Chondrocyte (in vitro differentiated cells): ENCODE results near the gene CACNB2. TPM values are rescaled to one million over a fixed set of nuclear protein-coding genes. Genes with fewer than 3 reads are reported as not detected.

Experiments used
- DNase-seq: peaks from one replicate; pipeline ENCODE4 v3.0.0; 2021; ENCODE audit warnings: mixed read lengths, low spot score
- H3K27ac Mint-ChIP-seq: one replicate; pipeline ENCODE4 v1.8.0; 2021; ENCODE audit warnings: mild to moderate bottlenecking, moderate library complexity, mixed read lengths; ENCODE audit not compliant: unreplicated experiment
- H3K27me3 Mint-ChIP-seq: 2 replicates; pipeline ENCODE4 v1.8.0; 2021; ENCODE audit warnings: low read depth, mixed read lengths
- H3K36me3 Mint-ChIP-seq: 2 replicates; pipeline ENCODE4 v1.8.0; 2021; ENCODE audit warnings: low read depth, mixed read lengths
- H3K4me1 Mint-ChIP-seq: 2 replicates; pipeline ENCODE4 v1.8.0; 2021; ENCODE audit warnings: low read depth, mild to moderate bottlenecking, mixed read lengths
- H3K4me3 Mint-ChIP-seq: one replicate; pipeline ENCODE4 v1.8.0; 2021; ENCODE audit warnings: mild to moderate bottlenecking, moderate library complexity, mixed read lengths; ENCODE audit not compliant: unreplicated experiment
- H3K9me3 Mint-ChIP-seq: 2 replicates; pipeline ENCODE4 v1.8.0; 2021; ENCODE audit warnings: low read depth, mixed read lengths
- total RNA-seq: library from RNA; stranded (reverse); gene quantifications from 3 replicates; pipeline ENCODE4 v1.2.1, GENCODE V29; 2021
- TF ChIP-seq, protein P1 (sequence below): fragments of 200-600 bp; sonication (generic); IDR thresholded peaks from 2 replicates; pipeline ENCODE4 v1.5.0; 2021; ENCODE audit warnings: antibody characterized with exemption, mild to moderate bottlenecking, moderate library complexity

CACNB2 gene
- total RNA-seq, 1 donor from 2014 or later, result 0.25 TPM

DNA sequence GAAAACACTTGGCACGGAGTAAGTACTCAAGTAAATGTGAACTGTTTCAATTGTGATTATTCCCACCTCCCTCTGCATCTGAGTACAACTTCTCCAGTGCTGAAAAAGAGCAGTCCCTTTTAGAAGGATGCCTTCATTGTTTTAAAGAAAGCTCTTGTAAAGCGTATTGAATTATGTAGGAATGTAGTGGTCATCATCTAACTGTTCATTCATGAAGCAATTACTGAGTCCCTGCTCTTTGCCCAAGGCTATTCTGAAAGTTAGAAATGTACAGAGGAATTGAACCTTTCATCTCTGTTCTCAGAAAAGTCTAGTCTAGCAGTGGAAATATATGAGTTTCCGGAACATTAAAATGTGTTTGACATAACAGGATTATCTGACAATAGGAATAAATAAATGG is 127.8 kb downstream of the CACNB2 start:
- no peak for DNase-seq
- no peaks in the 10 kb centered on the region for H3K4me1 Mint-ChIP-seq
- H3K9me3 Mint-ChIP-seq, result no peaks in the 10 kb centered on the region
- H3K4me3 Mint-ChIP-seq, result no peak overlapping the region
- no peaks in the 10 kb centered on the region for H3K36me3 Mint-ChIP-seq
- H3K27me3 Mint-ChIP-seq, result peaks cover 8% of the 10 kb centered on the region
- TF ChIP-seq, protein P1, sequence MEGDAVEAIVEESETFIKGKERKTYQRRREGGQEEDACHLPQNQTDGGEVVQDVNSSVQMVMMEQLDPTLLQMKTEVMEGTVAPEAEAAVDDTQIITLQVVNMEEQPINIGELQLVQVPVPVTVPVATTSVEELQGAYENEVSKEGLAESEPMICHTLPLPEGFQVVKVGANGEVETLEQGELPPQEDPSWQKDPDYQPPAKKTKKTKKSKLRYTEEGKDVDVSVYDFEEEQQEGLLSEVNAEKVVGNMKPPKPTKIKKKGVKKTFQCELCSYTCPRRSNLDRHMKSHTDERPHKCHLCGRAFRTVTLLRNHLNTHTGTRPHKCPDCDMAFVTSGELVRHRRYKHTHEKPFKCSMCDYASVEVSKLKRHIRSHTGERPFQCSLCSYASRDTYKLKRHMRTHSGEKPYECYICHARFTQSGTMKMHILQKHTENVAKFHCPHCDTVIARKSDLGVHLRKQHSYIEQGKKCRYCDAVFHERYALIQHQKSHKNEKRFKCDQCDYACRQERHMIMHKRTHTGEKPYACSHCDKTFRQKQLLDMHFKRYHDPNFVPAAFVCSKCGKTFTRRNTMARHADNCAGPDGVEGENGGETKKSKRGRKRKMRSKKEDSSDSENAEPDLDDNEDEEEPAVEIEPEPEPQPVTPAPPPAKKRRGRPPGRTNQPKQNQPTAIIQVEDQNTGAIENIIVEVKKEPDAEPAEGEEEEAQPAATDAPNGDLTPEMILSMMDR, result no peak
- H3K27ac Mint-ChIP-seq, result no peak overlapping the region

DNA sequence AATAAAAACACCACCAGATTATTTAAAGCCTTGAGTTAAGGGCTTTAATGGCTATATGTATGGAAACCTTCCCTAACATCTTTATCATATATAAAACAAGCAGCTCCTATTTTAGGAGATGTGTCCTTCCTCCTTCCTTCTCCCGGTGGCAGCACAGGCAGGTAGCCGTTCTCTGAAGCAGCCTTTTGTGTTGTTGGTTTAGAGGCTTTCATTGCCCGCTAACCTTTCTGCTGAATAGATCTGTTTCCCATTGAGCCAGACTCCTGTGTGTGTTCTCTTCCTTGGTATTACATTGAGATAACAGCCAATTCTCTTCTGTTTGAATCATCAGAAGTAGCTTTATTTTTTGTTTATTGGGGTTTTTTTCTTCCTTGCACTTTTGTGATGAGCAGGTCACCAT is 131.3 kb downstream of the CACNB2 start:
- no peak overlapping the region for H3K27ac Mint-ChIP-seq
- H3K4me1 Mint-ChIP-seq, result no peaks in the 10 kb centered on the region
- no peak for DNase-seq
- H3K4me3 Mint-ChIP-seq, result no peak overlapping the region
- no peaks in the 10 kb centered on the region for H3K9me3 Mint-ChIP-seq
- peaks cover 10% of the 10 kb centered on the region for H3K27me3 Mint-ChIP-seq
- TF ChIP-seq, protein P1, result no peak
- no peaks in the 10 kb centered on the region for H3K36me3 Mint-ChIP-seq

DNA sequence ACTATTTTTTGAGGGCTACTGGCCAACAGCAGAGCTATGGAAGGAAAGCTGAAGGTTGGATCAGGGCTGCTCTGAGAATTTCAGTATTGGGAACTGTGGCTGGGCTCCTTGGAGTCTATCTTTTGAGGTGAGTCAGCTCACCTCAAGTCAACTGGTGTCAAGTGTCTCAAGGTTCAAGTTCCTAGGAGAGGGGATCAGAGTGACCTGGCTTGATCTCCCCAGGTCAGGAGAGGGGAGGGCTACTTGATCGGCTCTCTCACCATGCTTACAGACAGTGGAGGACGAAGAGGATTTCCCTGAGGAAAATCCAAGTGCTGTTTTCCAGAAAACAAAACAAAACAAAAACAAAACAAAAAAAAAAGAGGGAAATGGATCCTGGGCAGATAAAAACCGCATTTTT is 132.8 kb downstream of the CACNB2 start:
- Mint-ChIP-seq H3K4me1 (no peaks in the 10 kb centered on the region), H3K27ac (no peak overlapping the region)

DNA sequence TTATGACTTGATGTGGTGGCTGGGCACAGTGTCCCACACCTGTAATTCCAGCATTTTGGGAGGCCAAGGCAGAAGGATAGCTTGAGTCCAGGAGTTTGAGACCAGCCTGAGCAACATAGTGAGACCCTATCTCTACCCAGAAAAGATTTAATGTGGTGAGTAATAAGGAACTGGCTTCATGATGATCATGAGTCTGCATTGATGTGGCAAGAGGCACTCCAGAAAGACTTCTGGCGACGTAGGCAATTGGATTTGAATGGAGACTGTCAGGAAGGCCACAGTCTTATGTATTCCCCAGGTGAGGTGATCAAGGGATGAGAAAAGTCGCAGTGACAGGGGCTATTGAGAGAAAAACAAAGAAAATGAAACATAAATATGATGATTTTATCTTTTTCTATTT is 138.0 kb downstream of the CACNB2 start:
- TF ChIP-seq, protein P1, result no peak
- peaks cover 2% of the 10 kb centered on the region for H3K27me3 Mint-ChIP-seq
- no peaks in the 10 kb centered on the region for H3K9me3 Mint-ChIP-seq
- no peak overlapping the region for H3K4me3 Mint-ChIP-seq
- no peak for DNase-seq
- H3K4me1 Mint-ChIP-seq, result no peaks in the 10 kb centered on the region
- no peak overlapping the region for H3K27ac Mint-ChIP-seq
- H3K36me3 Mint-ChIP-seq, result no peaks in the 10 kb centered on the region

More for the DNA sequence above, 132.8 kb downstream of the CACNB2 start:
- H3K9me3 Mint-ChIP-seq, result no peaks in the 10 kb centered on the region
- DNase-seq, result no peak
- H3K27me3 Mint-ChIP-seq, result peaks cover 8% of the 10 kb centered on the region
- H3K36me3 Mint-ChIP-seq, result no peaks in the 10 kb centered on the region
- TF ChIP-seq, protein P1, result no peak
- H3K4me3 Mint-ChIP-seq, result no peak overlapping the region

GRCh38 chr10:18279173-18279572 is 138.9 kb downstream of the CACNB2 start:
- Mint-ChIP-seq H3K9me3 (no peaks in the 10 kb centered on the region), H3K27me3 (no peaks in the 10 kb centered on the region), H3K4me1 (no peaks in the 10 kb centered on the region), H3K36me3 (no peaks in the 10 kb centered on the region), H3K4me3 (no peak overlapping the region), H3K27ac (no peak overlapping the region)
- DNase-seq, result no peak
- TF ChIP-seq, protein P1, result no peak
